Esophagus squamous epithelium (tissue), 5 donors: ENCODE results near the gene PDZK1IP1. TPM values are rescaled to one million over a fixed set of nuclear protein-coding genes. Genes with fewer than 3 reads are reported as not detected.
A peak's percentile ranks its signal among the peaks of the same experiment; 100 is the strongest.

ENCODE experiments used
- DNase-seq: peaks from one replicate; lab custom pipeline; 2025; lab: John Stamatoyannopoulos, UW
- H3K27ac ChIP-seq, 4 donors: fragments of 200-600 bp; sonication (generic); one replicate each; pipeline ENCODE4 v1.5.1; 2016 to 2019; ENCODE audit warnings: mild to moderate bottlenecking in 1 of 4
- H3K27me3 ChIP-seq, 4 donors: fragments of 200-600 bp; sonication (generic); 1 replicate in 3 of 4; 2 replicates in 1 of 4; pipeline versions ENCODE4 v1.5.1 to v1.6.0; 2017 to 2021; ENCODE audit warnings: antibody characterized with exemption in 1 of 4
- H3K36me3 ChIP-seq, 3 donors: fragments of 200-600 bp; sonication (generic); one replicate each; pipeline ENCODE4 v1.5.1; 2016 to 2019
- H3K4me1 ChIP-seq, 3 donors: fragments of 200-600 bp; sonication (generic); one replicate each; pipeline ENCODE4 v1.5.1; 2017 to 2019
- H3K4me3 ChIP-seq, 4 donors: fragments of 200-600 bp; sonication (generic); 1 replicate in 3 of 4; 2 replicates in 1 of 4; pipeline ENCODE4 v1.5.1; 2016 to 2019; ENCODE audit warnings: mild to moderate bottlenecking in 2 of 4, moderate library complexity in 1 of 4
- H3K9me3 ChIP-seq, 3 donors: fragments of 200-600 bp; sonication (generic); one replicate each; pipeline ENCODE4 v1.5.1; 2016 to 2019
- POLR2A ChIP-seq, 4 donors: fragments of 450-650 bp; IDR thresholded peaks; one replicate each; pipeline ENCODE4 v1.6.1; 2017; ENCODE audit warnings: antibody characterized with exemption in 4 of 4, mild to moderate bottlenecking in 4 of 4, moderate library complexity in 3 of 4
- WGBS, 2 donors: methylation state at CpG; one replicate each; pipeline ENCODE4 v1.1.5; 2018; 5-methylcytosine and 5-hydroxymethylcytosine counted together
- intact Hi-C: fragments of 100-400 bp; cut with DNase I; formaldehyde crosslinking; loops from one replicate; pipeline ENCODE4 v1.15.0; 2022
- total RNA-seq, 4 donors: library from RNA; depleted of rRNA; stranded (reverse); fragments of >200 nt; gene quantifications; one replicate each; pipeline ENCODE4 v1.1.0, GENCODE V29; 2016
- TF ChIP-seq, protein P1 (sequence below), 6 experiments: fragments of 450-650 bp in 4 of 6; fragments of 200-600 bp in 2 of 6; sonication (generic) in 2 of 6; IDR thresholded peaks; one replicate each; pipeline ENCODE4 v1.5.1; 2016 to 2019; ENCODE audit warnings: antibody characterized with exemption in 6 of 6, mild to moderate bottlenecking in 4 of 6, moderate library complexity in 4 of 6
- donor health status: DM: yes; HTN: yes; CAD: no.

The PDZK1IP1 gene
- total RNA-seq, 4 donors from 2014 or later = 9.7 to 429 (median 312) TPM

- H3K9me3 ChIP-seq = no peaks in the 10 kb centered on the region
- intact Hi-C loops = loop anchor here (10.0 kb wide), 2 partner anchors 83 to 533 kb away; no protein-coding TSS in a partner anchor
- TF ChIP-seq, protein P1, sequence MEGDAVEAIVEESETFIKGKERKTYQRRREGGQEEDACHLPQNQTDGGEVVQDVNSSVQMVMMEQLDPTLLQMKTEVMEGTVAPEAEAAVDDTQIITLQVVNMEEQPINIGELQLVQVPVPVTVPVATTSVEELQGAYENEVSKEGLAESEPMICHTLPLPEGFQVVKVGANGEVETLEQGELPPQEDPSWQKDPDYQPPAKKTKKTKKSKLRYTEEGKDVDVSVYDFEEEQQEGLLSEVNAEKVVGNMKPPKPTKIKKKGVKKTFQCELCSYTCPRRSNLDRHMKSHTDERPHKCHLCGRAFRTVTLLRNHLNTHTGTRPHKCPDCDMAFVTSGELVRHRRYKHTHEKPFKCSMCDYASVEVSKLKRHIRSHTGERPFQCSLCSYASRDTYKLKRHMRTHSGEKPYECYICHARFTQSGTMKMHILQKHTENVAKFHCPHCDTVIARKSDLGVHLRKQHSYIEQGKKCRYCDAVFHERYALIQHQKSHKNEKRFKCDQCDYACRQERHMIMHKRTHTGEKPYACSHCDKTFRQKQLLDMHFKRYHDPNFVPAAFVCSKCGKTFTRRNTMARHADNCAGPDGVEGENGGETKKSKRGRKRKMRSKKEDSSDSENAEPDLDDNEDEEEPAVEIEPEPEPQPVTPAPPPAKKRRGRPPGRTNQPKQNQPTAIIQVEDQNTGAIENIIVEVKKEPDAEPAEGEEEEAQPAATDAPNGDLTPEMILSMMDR (IDR thresholded peaks at IDR 0.05) = no peak
- no peak for TF ChIP-seq POLR2A (IDR thresholded peaks at IDR 0.05)
Observed at GRCh38 chr1:47181095-47181954, 8.5 kb downstream of the PDZK1IP1 start.

GRCh38 chr1:47180603-47181094 is 9.2 kb downstream of the PDZK1IP1 start:
- intact Hi-C loops = loop anchor here (10.0 kb wide), 2 partner anchors 84 to 534 kb away; no protein-coding TSS in a partner anchor
- DNase-seq = no peak
- H3K36me3 ChIP-seq = no peaks in the 10 kb centered on the region
- H3K27ac ChIP-seq = peak overlapping the region in 2 of 4 donors; percentile 46 to 70
- TF ChIP-seq, protein P1 (IDR thresholded peaks at IDR 0.05) = no peak
- no peak for TF ChIP-seq POLR2A (IDR thresholded peaks at IDR 0.05)
- no peaks in the 10 kb centered on the region for H3K9me3 ChIP-seq
- 34 to 39% methylated on average over 3 of the region's 3 CpGs for WGBS, 2 donors
- H3K4me3 ChIP-seq = no peak overlapping the region
- peaks cover 7 to 43% (median 43%) of the 10 kb centered on the region in 3 donors for H3K4me1 ChIP-seq
- H3K27me3 ChIP-seq = peaks cover 0 to 39% (median 0%) of the 10 kb centered on the region in 4 donors

More at GRCh38 chr1:47181095-47181954, 8.5 kb downstream of the PDZK1IP1 start:
- no peak overlapping the region for H3K4me3 ChIP-seq
- peaks cover 0 to 39% (median 0%) of the 10 kb centered on the region in 4 donors for H3K27me3 ChIP-seq
- H3K4me1 ChIP-seq = peaks cover 7 to 43% (median 42%) of the 10 kb centered on the region in 3 donors
- no peak for DNase-seq
- H3K36me3 ChIP-seq = no peaks in the 10 kb centered on the region
- peak overlapping the region in 3 of 4 donors; percentile 9 to 70 (median 38) for H3K27ac ChIP-seq
- 35 to 63% methylated on average over 3 to 8 of the region's 18 CpGs for WGBS, 2 donors

DNA sequence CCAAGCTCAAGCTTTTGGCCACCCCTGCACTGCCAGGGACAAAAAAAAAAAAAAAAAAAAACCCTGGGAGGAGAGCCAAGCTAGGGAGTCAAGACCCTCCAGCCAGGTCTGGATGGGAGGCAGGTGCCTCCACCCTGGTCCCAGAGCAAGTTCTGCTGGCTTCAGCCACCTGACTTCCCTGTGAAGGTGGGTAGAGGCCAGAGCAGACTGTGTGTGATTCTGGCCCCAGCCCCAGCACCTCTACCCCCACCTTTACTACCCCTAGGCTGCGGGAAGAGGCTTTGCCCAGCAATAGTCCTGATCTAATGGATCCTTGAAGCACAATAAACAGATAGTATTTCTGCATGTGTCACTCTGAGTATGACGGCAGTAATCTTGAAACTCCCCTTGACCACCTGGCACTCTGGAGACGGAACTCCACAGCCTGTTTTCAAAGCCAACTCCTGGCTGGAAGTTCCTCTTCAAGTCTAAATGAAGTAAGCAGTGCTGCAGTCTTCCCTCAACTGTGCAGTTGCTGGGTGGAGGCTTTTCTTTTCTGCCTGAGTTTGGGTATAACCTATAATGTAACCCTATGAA is 9.8 kb downstream of the PDZK1IP1 start:
- intact Hi-C loops = loop anchor here (10.0 kb wide), 2 partner anchors 85 to 535 kb away; no protein-coding TSS in a partner anchor
- H3K36me3 ChIP-seq = no peaks in the 10 kb centered on the region
- TF ChIP-seq POLR2A (IDR thresholded peaks at IDR 0.05) = no peak
- TF ChIP-seq, protein P1 (IDR thresholded peaks at IDR 0.05) = no peak
- WGBS, 2 donors = 50 to 73% methylated on average over 2 to 3 of the region's 3 CpGs
- peak overlapping the region in 1 of 4 donors; percentile 64 for H3K4me3 ChIP-seq
- no peaks in the 10 kb centered on the region for H3K9me3 ChIP-seq
- DNase-seq = no peak
- H3K4me1 ChIP-seq = peaks cover 7 to 49% (median 43%) of the 10 kb centered on the region in 3 donors
- H3K27ac ChIP-seq = peak overlapping the region in 2 of 4 donors; percentile 46 to 70
- peaks cover 0 to 41% (median 0%) of the 10 kb centered on the region in 4 donors for H3K27me3 ChIP-seq

DNA sequence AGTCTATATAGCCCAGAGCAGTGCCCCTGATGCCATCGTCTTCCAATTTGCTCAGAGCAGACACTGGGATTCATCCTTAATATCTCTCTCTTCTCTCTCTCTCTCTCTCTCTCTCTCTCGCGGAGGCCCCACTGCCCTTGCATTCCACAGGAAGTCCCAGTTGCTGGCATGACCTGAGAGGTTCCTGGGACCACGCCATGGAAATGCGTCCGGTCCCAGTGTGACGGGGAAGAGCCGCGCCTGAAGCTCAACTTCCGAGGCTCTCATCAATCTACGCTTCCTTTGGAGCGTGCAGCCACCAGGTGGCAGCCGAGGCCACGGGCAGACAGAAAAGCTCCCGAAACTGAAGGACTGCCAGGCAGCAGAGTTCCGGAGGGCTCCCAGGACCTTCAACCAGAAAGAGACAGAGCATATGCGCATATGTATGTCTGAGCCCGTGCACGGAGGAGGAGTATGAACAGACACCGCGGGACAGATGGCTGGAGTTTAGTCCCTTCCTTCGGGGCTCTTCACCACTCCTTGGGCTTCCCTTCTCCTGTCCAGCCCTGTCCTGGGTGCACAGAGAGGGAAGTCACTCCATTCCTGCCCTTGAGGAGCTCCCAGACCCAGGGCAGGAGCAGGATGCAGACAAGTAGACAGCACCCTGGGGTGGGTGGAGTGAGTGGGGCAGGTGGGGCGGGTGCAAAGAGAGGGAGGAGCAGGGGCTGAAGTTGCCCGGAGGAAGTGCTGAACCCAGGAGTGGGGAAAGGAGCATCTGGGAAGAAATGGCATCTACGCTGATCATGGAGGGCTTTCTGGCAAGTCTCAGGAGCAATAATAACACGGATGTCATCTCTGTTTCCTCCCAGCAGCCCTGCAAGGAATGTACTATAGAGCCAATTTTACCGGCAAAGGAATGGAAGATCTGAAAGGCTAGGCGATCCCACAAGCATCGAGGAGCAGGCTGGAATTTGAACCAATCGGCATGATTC is 10.5 kb downstream of the PDZK1IP1 start:
- Histone ChIP-seq H3K4me3 (peak overlapping the region; percentile 11 to 64 (median 40)), H3K36me3 (no peaks in the 10 kb centered on the region), H3K27me3 (peaks cover 0 to 48% (median 0%) of the 10 kb centered on the region in 4 donors), H3K4me1 (peaks cover 7 to 53% (median 43%) of the 10 kb centered on the region in 3 donors), H3K9me3 (no peaks in the 10 kb centered on the region), H3K27ac (peak overlapping the region; percentile 36 to 80 (median 54))
- TF ChIP-seq POLR2A (IDR thresholded peaks at IDR 0.05) = no peak
- TF ChIP-seq, protein P1 (IDR thresholded peaks at IDR 0.05) = peak; percentile 44 to 98 (median 90)
- DNase-seq = peak; percentile 24
- intact Hi-C loops = no loop called here
- 5 to 14% methylated on average over 8 to 11 of the region's 30 CpGs for WGBS, 2 donors
